Caco-2 (cell line): Measurements from ENCODE around the gene CDSN. TPM values are rescaled to one million over a fixed set of nuclear protein-coding genes. Genes with fewer than 3 reads are reported as not detected.

Experiments used
- BruUV-seq: library from RNA; stranded (reverse); fragments of 400-500 nt; replicated peaks from 2 replicates; lab custom pipeline; 2021; lab: Mats Ljungman, UMichigan
- CTCF ChIA-PET: fragments of 300-600 bp; sonication (Branson Sonifier 250); formaldehyde crosslinking; loops from one replicate; lab custom pipeline; 2022; ENCODE audit warnings: antibody characterized with exemption; lab: Charles Lee
- POLR2A ChIA-PET: fragments of 300-600 bp; sonication (Branson Sonifier 250); formaldehyde crosslinking; loops from one replicate; lab custom pipeline; 2022; ENCODE audit warnings: antibody characterized with exemption; lab: Charles Lee
- DNase-seq, 2 experiments: peaks; one replicate each; pipeline versions ENCODE4 v3.0.0 to v3.0.0-alpha.2; 2020 to 2022
- H3K27me3 ChIP-seq: replicated peaks from 2 replicates; pipeline ENCODE4 v1.6.0; 2011; ENCODE audit warnings: low read length; ENCODE audit not compliant: control insufficient read depth, insufficient read depth
- H3K36me3 ChIP-seq: 2 replicates; pipeline ENCODE4 v1.5.1; 2011; ENCODE audit warnings: low read length; ENCODE audit not compliant: control insufficient read depth, insufficient read depth
- H3K4me1 ChIP-seq: fragments of 250-450 bp; sonication (Bioruptor Pico); 2 replicates; pipeline ENCODE4 v1.5.1; 2020; ENCODE audit warnings: mild to moderate bottlenecking
- H3K4me3 ChIP-seq: 2 replicates; pipeline ENCODE4 v1.5.1; 2011; ENCODE audit warnings: low read depth, mild to moderate bottlenecking, control low read depth, low read length
- H3K9me3 ChIP-seq: fragments of 250-450 bp; sonication (Bioruptor Pico); 2 replicates; pipeline ENCODE4 v1.5.1; 2020; ENCODE audit warnings: mild to moderate bottlenecking, moderate library complexity
- H3K27ac Mint-ChIP-seq: one replicate; pipeline ENCODE4 v1.8.0; 2022; ENCODE audit warnings: mixed read lengths; ENCODE audit not compliant: unreplicated experiment
- H3K27me3 Mint-ChIP-seq: one replicate; pipeline ENCODE4 v1.8.0; 2022; ENCODE audit warnings: mixed read lengths; ENCODE audit not compliant: insufficient read depth, unreplicated experiment
- H3K36me3 Mint-ChIP-seq: one replicate; pipeline ENCODE4 v1.8.0; 2022; ENCODE audit warnings: mild to moderate bottlenecking, mixed read lengths; ENCODE audit not compliant: insufficient read depth, unreplicated experiment
- H3K4me1 Mint-ChIP-seq: one replicate; pipeline ENCODE4 v1.8.0; 2022; ENCODE audit warnings: low read depth, mixed read lengths; ENCODE audit not compliant: unreplicated experiment
- H3K4me3 Mint-ChIP-seq: one replicate; pipeline ENCODE4 v1.8.0; 2022; ENCODE audit warnings: mild to moderate bottlenecking, moderate library complexity, mixed read lengths; ENCODE audit not compliant: unreplicated experiment
- H3K9me3 Mint-ChIP-seq: one replicate; pipeline ENCODE4 v1.8.0; 2022; ENCODE audit warnings: mixed read lengths; ENCODE audit not compliant: unreplicated experiment
- intact Hi-C: fragments of 100-400 bp; cut with micrococcal nuclease; formaldehyde crosslinking; loops from one replicate; pipeline ENCODE4 v1.10.0; 2022; ENCODE audit not compliant: unreplicated experiment
- total RNA-seq: library from RNA; stranded (reverse); gene quantifications from 2 replicates; pipeline ENCODE4 v1.2.3, GENCODE V29; 2022
- TF ChIP-seq, protein P1 (sequence below), 2 experiments: fragments of 200-600 bp in 1 of 2; IDR thresholded peaks; 1 replicate in 1 of 2; 2 replicates in 1 of 2; pipeline versions ENCODE4 v1.5.1 to v1.8.0; 2011 to 2022; ENCODE audit warnings: antibody characterized with exemption in 1 of 2, control low read depth in 1 of 2, inconsistent platforms in 1 of 2, low read depth in 1 of 2, low read length in 1 of 2, mild to moderate bottlenecking in 1 of 2, moderate library complexity in 1 of 2; ENCODE audit not compliant: insufficient read depth in 1 of 2, severe bottlenecking in 1 of 2, unreplicated experiment in 1 of 2

Gene CDSN
- total RNA-seq, 1 experiment from 2014 or later = not detected

DNA sequence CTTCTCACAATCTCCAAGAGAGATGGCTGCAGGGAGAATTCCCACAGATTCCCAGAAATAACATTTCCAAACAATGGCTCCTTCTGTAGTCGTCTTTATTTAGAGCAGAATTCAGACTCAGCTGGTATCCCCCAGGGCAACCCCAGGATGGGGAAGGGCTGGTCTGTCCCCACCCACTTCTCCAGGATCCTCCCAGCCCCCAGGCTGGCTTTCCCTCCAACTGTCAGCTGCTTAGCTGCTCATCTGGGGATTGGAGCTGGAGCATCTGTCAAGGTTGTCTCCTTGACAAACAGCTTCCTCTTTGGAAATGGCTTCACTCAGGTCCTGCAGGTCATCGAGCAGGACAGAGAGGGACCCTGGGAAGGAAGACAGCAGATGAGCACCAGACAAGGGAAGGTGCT lies 22.1 kb upstream of the CDSN start:
- TSS peak; percentile 29 for BruUV-seq
- Histone ChIP-seq H3K4me3 (no peak overlapping the region), H3K4me1 (0 out of 2 replicates have a peak, but pooled peaks cover 3% of the 10 kb centered on the region), H3K36me3 (no peaks in the 10 kb centered on the region), H3K27me3 (no peaks in the 10 kb centered on the region), H3K9me3 (no peaks in the 10 kb centered on the region)
- H3K4me1 Mint-ChIP-seq = peaks cover 12% of the 10 kb centered on the region
- no peaks in the 10 kb centered on the region for H3K9me3 Mint-ChIP-seq
- H3K4me3 Mint-ChIP-seq = no peak overlapping the region
- CTCF ChIA-PET = no interaction called here
- peaks cover 9% of the 10 kb centered on the region for H3K36me3 Mint-ChIP-seq
- no peaks in the 10 kb centered on the region for H3K27me3 Mint-ChIP-seq
- TF ChIP-seq, protein P1, sequence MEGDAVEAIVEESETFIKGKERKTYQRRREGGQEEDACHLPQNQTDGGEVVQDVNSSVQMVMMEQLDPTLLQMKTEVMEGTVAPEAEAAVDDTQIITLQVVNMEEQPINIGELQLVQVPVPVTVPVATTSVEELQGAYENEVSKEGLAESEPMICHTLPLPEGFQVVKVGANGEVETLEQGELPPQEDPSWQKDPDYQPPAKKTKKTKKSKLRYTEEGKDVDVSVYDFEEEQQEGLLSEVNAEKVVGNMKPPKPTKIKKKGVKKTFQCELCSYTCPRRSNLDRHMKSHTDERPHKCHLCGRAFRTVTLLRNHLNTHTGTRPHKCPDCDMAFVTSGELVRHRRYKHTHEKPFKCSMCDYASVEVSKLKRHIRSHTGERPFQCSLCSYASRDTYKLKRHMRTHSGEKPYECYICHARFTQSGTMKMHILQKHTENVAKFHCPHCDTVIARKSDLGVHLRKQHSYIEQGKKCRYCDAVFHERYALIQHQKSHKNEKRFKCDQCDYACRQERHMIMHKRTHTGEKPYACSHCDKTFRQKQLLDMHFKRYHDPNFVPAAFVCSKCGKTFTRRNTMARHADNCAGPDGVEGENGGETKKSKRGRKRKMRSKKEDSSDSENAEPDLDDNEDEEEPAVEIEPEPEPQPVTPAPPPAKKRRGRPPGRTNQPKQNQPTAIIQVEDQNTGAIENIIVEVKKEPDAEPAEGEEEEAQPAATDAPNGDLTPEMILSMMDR (IDR thresholded peaks at IDR 0.05; ENCODE audit: insufficient read depth in 1 of 2, low read depth in 1 of 2, low read length in 1 of 2, severe bottlenecking in 1 of 2, unreplicated experiment in 1 of 2) = no peak
- intact Hi-C loops = no loop called here
- POLR2A ChIA-PET = no interaction called here
- no peak overlapping the region for H3K27ac Mint-ChIP-seq
- no peak for DNase-seq

DNA sequence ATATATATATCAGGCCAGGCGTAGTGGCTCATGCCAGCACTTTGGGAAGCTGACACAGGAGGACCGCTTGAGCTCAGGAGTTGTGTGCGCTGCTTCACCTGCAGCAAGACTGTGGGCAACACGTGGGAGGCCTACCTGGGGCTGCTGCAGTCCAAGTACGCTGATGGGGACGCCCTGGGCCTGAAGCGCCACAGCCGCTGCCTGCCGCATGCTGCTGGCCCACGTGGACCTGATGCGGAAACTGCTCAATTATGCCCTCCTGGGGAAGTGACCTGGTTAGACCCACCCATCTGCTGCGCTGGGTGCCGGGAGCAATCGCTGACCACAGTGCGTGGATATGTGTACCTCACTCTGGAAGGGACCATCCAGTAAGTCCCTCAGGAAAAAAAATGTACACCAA lies 20.4 kb upstream of the CDSN start:
- H3K4me3 Mint-ChIP-seq = no peak overlapping the region
- POLR2A ChIA-PET = no interaction called here
- CTCF ChIA-PET = interaction anchor here (0.6 to 0.7 kb wide), 2 partner anchors 53 to 450 kb away, joined by 3 read pairs; partner anchors contain the start of gene NRM

GRCh38 chr6:31139599-31139998 lies 19.4 kb upstream of the CDSN start:
- no peaks in the 10 kb centered on the region for H3K27me3 Mint-ChIP-seq
- no peaks in the 10 kb centered on the region for H3K9me3 ChIP-seq
- TF ChIP-seq, protein P1 (IDR thresholded peaks at IDR 0.05; ENCODE audit: insufficient read depth in 1 of 2, low read depth in 1 of 2, low read length in 1 of 2, severe bottlenecking in 1 of 2, unreplicated experiment in 1 of 2) = no peak
- BruUV-seq = no TSS peak
- no peak overlapping the region for H3K4me3 Mint-ChIP-seq
- H3K4me3 ChIP-seq = no peak overlapping the region
- H3K9me3 Mint-ChIP-seq = no peaks in the 10 kb centered on the region
- H3K36me3 Mint-ChIP-seq = peaks cover 2% of the 10 kb centered on the region
- H3K27me3 ChIP-seq = no peaks in the 10 kb centered on the region
- H3K36me3 ChIP-seq = no peaks in the 10 kb centered on the region
- H3K4me1 Mint-ChIP-seq = peaks cover 13% of the 10 kb centered on the region
- intact Hi-C loops = no loop called here
- no peak for DNase-seq
- 0 out of 2 replicates have a peak, but pooled peaks cover 3% of the 10 kb centered on the region for H3K4me1 ChIP-seq
- H3K27ac Mint-ChIP-seq = no peak overlapping the region
- ChIA-PET POLR2A (no interaction called here), CTCF (no interaction called here)

More for the DNA sequence above, 20.4 kb upstream of the CDSN start:
- Histone ChIP-seq H3K27me3 (no peaks in the 10 kb centered on the region), H3K4me3 (no peak overlapping the region), H3K36me3 (no peaks in the 10 kb centered on the region), H3K4me1 (0 out of 2 replicates have a peak, but pooled peaks cover 3% of the 10 kb centered on the region), H3K9me3 (no peaks in the 10 kb centered on the region)
- intact Hi-C loops = no loop called here
- TF ChIP-seq, protein P1 (IDR thresholded peaks at IDR 0.05; ENCODE audit: insufficient read depth in 1 of 2, low read depth in 1 of 2, low read length in 1 of 2, severe bottlenecking in 1 of 2, unreplicated experiment in 1 of 2) = no peak
- Mint-ChIP-seq H3K4me1 (peaks cover 13% of the 10 kb centered on the region), H3K27me3 (no peaks in the 10 kb centered on the region), H3K9me3 (no peaks in the 10 kb centered on the region), H3K36me3 (peaks cover 9% of the 10 kb centered on the region), H3K27ac (no peak overlapping the region)
- no peak for DNase-seq
- no TSS peak for BruUV-seq
